Panc1 (cell line): ENCODE measurements around the gene FZD4. TPM values are rescaled to one million over a fixed set of nuclear protein-coding genes. Genes with fewer than 3 reads are reported as not detected.
"Not testable (repeated sequence)": the region's sequence is repeated elsewhere in the genome, so short reads cannot be mapped to it uniquely, and the experiment has no call there.

Experiments used
- ATAC-seq: fragments of 200-7000 bp; cut with Tn5 transposase; 2 replicates; pipeline ENCODE4 v1.9.1; 2020; ENCODE audit warnings: mild to moderate bottlenecking, moderate library complexity
- BruUV-seq: library from RNA; stranded (reverse); fragments of 400-500 nt; replicated peaks from 2 replicates; lab custom pipeline; 2021; lab: Mats Ljungman, UMichigan
- CTCF ChIA-PET: fragments of 300-600 bp; sonication (Branson Sonifier 250); formaldehyde crosslinking; loops from one replicate; lab custom pipeline; 2022; ENCODE audit warnings: antibody characterized with exemption; lab: Charles Lee
- POLR2A ChIA-PET: fragments of 300-600 bp; sonication (Branson Sonifier 250); formaldehyde crosslinking; loops from one replicate; lab custom pipeline; 2022; ENCODE audit warnings: antibody characterized with exemption; lab: Charles Lee
- DNase-seq: peaks from one replicate; pipeline ENCODE4 v3.0.0-alpha.2; 2010; ENCODE audit warnings: low read depth, low spot score
- H3K27ac ChIP-seq: 2 replicates; pipeline ENCODE4 v1.5.1; 2011; ENCODE audit warnings: mild to moderate bottlenecking, low read length, inconsistent platforms
- H3K27me3 ChIP-seq: fragments of 200-500 bp; sonication (Bioruptor generic); 2 replicates; pipeline ENCODE4 v1.6.0; 2014; ENCODE audit warnings: low read length, inconsistent platforms; ENCODE audit not compliant: control insufficient read depth, insufficient read depth
- H3K36me3 ChIP-seq: fragments of 200-500 bp; sonication (Bioruptor generic); 2 replicates; pipeline ENCODE4 v1.5.1; 2014; ENCODE audit warnings: inconsistent platforms, mild to moderate bottlenecking, low read length, moderate library complexity; ENCODE audit not compliant: control insufficient read depth, insufficient read depth
- H3K4me1 ChIP-seq: 2 replicates; pipeline ENCODE4 v1.5.1; 2011; ENCODE audit warnings: inconsistent platforms, mild to moderate bottlenecking, low read length, moderate library complexity; ENCODE audit not compliant: control insufficient read depth, insufficient read depth
- H3K4me3 ChIP-seq, 2 experiments: 2 replicates each; pipeline ENCODE4 v1.5.1; 2011 to 2012; ENCODE audit warnings: low read depth in 2 of 2, low read length in 2 of 2, mild to moderate bottlenecking in 2 of 2, inconsistent platforms in 1 of 2, moderate library complexity in 1 of 2
- H3K9me3 ChIP-seq: fragments of 200-500 bp; sonication (Bioruptor generic); 2 replicates; pipeline ENCODE4 v1.5.1; 2014; ENCODE audit warnings: low read depth, mild to moderate bottlenecking, inconsistent platforms, low read length, moderate library complexity; ENCODE audit not compliant: control insufficient read depth, insufficient read depth
- POLR2AphosphoS5 ChIP-seq: IDR thresholded peaks from 2 replicates; pipeline ENCODE4 v1.6.1; 2012; ENCODE audit warnings: mild to moderate bottlenecking, low read depth, low read length, moderate library complexity
- SIN3A ChIP-seq: IDR thresholded peaks from 2 replicates; pipeline ENCODE4 v1.6.1; 2012; ENCODE audit warnings: low read depth, mild to moderate bottlenecking, low read length, moderate library complexity, borderline replicate concordance; ENCODE audit not compliant: insufficient read depth
- TCF7L2 ChIP-seq: IDR thresholded peaks from 2 replicates; pipeline ENCODE4 v1.6.1; 2011; ENCODE audit warnings: mild to moderate bottlenecking, low read depth, low read length, inconsistent platforms
- in situ Hi-C: cut with HindIII; loops from 2 replicates; pipeline ENCODE4 v1.10.0; 2016; ENCODE audit warnings: low sequenced_read_pairs, low pct_unique_long_range_greater_than_20kb
- intact Hi-C: fragments of 100-400 bp; cut with micrococcal nuclease; formaldehyde crosslinking; loops from one replicate; pipeline ENCODE4 v1.10.0; 2022; ENCODE audit not compliant: unreplicated experiment
- total RNA-seq: library from RNA; stranded (reverse); gene quantifications from one replicate; pipeline ENCODE4 v1.2.1, GENCODE V29; 2021; ENCODE audit not compliant: unreplicated experiment
- TF ChIP-seq, protein P1 (sequence below): fragments of 450-650 bp; IDR thresholded peaks from 2 replicates; pipeline ENCODE4 v1.5.1; 2017; ENCODE audit warnings: mild to moderate bottlenecking
- TF ChIP-seq, protein P2 (sequence below), 2 experiments: IDR thresholded peaks; 2 replicates each; pipeline ENCODE4 v1.6.1; 2011 to 2012; ENCODE audit warnings: low read depth in 2 of 2, control low read depth in 1 of 2, low read length in 1 of 2, mild to moderate bottlenecking in 1 of 2, moderate library complexity in 1 of 2; ENCODE audit not compliant: insufficient read depth in 1 of 2

Gene FZD4
- total RNA-seq, 1 experiment from 2014 or later, result 11.1 TPM

GRCh38 chr11:86967601-86968000 is 12.4 kb upstream of the FZD4 start:
- H3K4me1 ChIP-seq, intact Hi-C loops, in situ Hi-C loops, H3K9me3 ChIP-seq, H3K27me3 ChIP-seq, BruUV-seq, H3K4me3 ChIP-seq, H3K27ac ChIP-seq, ATAC-seq, DNase-seq, POLR2A ChIA-PET, H3K36me3 ChIP-seq: not testable (repeated sequence)
- CTCF ChIA-PET, result interaction anchor here (0.7 kb wide), 1 partner anchor 417 kb away, joined by 3 read pairs; no protein-coding TSS in a partner anchor

GRCh38 chr11:86957976-86958646 is 2.9 kb upstream of the FZD4 start:
- no peak for DNase-seq
- Histone ChIP-seq H3K9me3 (no peaks in the 10 kb centered on the region), H3K27me3 (peaks cover 5% of the 10 kb centered on the region; the same call in 1 of the 2 replicates), H3K36me3 (no peaks in the 10 kb centered on the region), H3K4me3 (no peak overlapping the region), H3K27ac (no peak overlapping the region), H3K4me1 (peaks cover 12% of the 10 kb centered on the region; the same call in 1 of the 2 replicates)
- ChIA-PET CTCF (no interaction called here), POLR2A (interaction anchor here (0.5 kb wide), 1 partner anchor 45 kb away, joined by 3 read pairs; no protein-coding TSS in a partner anchor)
- TF ChIP-seq TCF7L2 (no peak), SIN3A (no peak), POLR2AphosphoS5 (no peak)
- TF ChIP-seq, protein P1, sequence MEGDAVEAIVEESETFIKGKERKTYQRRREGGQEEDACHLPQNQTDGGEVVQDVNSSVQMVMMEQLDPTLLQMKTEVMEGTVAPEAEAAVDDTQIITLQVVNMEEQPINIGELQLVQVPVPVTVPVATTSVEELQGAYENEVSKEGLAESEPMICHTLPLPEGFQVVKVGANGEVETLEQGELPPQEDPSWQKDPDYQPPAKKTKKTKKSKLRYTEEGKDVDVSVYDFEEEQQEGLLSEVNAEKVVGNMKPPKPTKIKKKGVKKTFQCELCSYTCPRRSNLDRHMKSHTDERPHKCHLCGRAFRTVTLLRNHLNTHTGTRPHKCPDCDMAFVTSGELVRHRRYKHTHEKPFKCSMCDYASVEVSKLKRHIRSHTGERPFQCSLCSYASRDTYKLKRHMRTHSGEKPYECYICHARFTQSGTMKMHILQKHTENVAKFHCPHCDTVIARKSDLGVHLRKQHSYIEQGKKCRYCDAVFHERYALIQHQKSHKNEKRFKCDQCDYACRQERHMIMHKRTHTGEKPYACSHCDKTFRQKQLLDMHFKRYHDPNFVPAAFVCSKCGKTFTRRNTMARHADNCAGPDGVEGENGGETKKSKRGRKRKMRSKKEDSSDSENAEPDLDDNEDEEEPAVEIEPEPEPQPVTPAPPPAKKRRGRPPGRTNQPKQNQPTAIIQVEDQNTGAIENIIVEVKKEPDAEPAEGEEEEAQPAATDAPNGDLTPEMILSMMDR, result no peak
- TF ChIP-seq, protein P2, sequence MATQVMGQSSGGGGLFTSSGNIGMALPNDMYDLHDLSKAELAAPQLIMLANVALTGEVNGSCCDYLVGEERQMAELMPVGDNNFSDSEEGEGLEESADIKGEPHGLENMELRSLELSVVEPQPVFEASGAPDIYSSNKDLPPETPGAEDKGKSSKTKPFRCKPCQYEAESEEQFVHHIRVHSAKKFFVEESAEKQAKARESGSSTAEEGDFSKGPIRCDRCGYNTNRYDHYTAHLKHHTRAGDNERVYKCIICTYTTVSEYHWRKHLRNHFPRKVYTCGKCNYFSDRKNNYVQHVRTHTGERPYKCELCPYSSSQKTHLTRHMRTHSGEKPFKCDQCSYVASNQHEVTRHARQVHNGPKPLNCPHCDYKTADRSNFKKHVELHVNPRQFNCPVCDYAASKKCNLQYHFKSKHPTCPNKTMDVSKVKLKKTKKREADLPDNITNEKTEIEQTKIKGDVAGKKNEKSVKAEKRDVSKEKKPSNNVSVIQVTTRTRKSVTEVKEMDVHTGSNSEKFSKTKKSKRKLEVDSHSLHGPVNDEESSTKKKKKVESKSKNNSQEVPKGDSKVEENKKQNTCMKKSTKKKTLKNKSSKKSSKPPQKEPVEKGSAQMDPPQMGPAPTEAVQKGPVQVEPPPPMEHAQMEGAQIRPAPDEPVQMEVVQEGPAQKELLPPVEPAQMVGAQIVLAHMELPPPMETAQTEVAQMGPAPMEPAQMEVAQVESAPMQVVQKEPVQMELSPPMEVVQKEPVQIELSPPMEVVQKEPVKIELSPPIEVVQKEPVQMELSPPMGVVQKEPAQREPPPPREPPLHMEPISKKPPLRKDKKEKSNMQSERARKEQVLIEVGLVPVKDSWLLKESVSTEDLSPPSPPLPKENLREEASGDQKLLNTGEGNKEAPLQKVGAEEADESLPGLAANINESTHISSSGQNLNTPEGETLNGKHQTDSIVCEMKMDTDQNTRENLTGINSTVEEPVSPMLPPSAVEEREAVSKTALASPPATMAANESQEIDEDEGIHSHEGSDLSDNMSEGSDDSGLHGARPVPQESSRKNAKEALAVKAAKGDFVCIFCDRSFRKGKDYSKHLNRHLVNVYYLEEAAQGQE (IDR thresholded peaks at IDR 0.05; ENCODE audit: insufficient read depth in 1 of 2, low read depth in 2 of 2, low read length in 1 of 2), result no peak
- in situ Hi-C loops, result no loop called here
- no peak for ATAC-seq
- intact Hi-C loops, result no loop called here
- no TSS peak for BruUV-seq

DNA sequence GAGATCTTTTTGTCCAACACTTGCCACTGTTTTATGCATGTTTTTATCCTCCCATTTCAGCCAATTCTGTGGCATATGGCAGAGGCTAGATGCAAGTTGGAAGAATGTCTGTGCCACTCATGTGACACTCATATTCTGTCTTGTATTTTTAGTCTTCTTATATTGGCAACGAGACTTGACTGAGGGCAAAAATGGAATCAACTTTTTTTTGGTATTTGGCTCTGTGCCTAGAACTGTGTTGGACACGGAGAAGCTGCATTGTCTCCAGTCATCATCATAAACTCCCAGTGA is 1.7 kb upstream of the FZD4 start:
- H3K4me3 ChIP-seq, result no peak overlapping the region
- TF ChIP-seq TCF7L2, result no peak
- TF ChIP-seq, protein P1, result no peak
- no peak for TF ChIP-seq POLR2AphosphoS5
- TF ChIP-seq SIN3A, result no peak
- TF ChIP-seq, protein P2 (IDR thresholded peaks at IDR 0.05; ENCODE audit: insufficient read depth in 1 of 2, low read depth in 2 of 2, low read length in 1 of 2), result no peak
- H3K9me3 ChIP-seq, result no peaks in the 10 kb centered on the region
- DNase-seq (no peak), ATAC-seq (no peak)
- BruUV-seq, result no TSS peak
- no peak overlapping the region for H3K27ac ChIP-seq
- H3K27me3 ChIP-seq, result peaks cover 5% of the 10 kb centered on the region; the same call in 1 of the 2 replicates
- no peaks in the 10 kb centered on the region; the same call in 1 of the 2 replicates for H3K36me3 ChIP-seq
- in situ Hi-C loops, result no loop called here
- POLR2A ChIA-PET, result interaction anchor here (0.7 kb wide), 1 partner anchor 14 kb away, joined by 3 read pairs; no protein-coding TSS in a partner anchor
- peaks cover 12% of the 10 kb centered on the region; the same call in 1 of the 2 replicates for H3K4me1 ChIP-seq
- intact Hi-C loops, result no loop called here
- CTCF ChIA-PET, result no interaction called here
